ENCODE measurements around the gene DUSP9.

Gene DUSP9

DNA sequence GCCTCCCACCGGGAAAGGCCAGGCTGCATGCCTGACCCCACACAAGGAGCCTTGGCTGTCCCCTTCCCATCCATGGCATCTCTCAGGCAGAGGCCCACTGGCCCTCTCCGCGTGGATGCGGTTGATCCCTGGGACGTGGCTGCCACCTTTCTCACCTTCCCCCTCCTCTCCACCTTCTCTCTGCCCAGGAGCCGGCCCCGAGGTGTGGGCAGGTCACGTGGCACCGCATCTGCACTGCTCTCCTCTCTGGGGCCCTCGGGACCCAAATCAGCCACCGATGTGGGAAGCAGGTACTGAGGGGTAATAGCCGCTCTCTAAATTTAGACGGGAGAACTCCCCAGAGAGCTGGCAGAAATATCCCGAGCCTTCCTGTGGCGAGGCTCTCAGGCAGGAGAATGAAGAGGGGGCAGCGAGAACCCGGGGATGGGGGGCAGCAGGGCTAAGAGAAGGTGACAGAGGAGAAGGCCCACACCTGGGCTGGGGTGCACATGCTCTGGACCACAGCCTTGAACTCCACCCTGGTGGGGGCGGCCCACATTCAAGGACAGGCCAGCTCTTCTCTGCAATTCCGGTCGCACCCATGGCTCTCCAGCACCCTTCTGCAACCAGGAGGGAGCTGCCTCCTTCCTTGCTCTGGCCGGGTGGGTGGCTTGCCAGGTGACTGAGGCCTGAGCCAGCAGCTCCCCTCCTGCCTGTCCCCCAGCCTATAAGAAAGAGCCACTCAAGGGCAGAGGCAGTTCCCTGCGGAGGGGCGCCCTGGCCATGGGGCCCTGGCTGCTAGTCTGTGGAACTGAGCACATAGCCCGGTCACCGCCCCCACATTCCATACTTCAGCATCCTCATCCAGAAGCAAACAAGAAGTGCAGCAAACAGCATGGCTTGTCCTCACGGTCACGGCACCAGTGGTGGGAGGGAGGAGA is 9.6 kb upstream of the DUSP9 start:
- no peak for FAIRE-seq

DNA sequence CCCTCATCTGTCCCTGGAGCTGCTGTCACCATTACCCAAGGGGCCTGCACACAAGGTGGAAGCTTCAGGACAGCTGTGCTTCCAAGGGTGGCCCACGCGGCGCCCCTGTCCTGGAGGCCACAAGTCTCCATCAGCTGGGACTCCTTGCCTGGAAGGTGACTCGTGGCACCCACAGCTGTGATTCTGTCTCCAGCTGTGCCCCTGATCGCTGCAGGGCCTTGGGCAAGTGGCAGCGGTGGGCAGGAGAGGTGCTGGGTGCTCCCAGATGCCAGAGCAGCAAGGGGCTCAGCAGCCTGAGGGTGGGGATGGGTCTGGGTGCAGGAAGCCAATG is 9.0 kb upstream of the DUSP9 start:
- FAIRE-seq, result no peak

DNA sequence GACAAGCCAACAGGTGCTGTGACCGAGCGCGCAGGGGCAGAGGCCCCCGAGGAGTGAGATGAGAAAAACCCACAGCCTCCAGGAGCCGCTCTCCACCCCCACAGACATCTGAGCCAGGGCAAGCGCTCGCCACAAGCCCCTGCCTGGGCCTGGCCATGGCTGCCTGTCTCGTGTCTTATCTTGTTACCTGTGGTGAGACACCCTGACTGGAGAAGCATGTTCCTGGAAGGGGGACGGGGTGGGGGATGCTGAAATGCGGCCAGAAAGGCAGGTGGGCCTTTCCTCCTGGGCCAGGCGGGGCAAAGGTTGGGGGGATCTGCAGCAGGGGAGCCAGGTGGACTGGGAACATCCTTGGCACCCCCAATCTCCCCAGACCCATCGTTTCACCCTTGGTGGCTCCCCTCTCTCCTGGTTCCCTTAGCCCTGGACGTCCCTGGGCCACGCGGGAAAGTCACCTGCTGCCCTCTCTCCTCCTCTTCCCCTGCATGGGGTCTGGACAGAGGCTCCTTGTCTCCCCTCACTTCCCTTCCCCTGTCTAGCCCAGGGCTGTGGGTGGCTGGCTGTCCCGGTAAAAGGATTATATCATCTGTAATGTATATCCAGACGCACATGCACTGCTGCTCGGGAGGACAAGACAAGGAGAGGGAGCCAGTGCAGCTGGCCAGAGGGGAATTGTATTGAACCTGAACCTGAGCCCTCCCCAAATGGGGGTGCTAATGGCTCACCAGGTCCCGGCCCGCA is 8.4 kb upstream of the DUSP9 start:
- FAIRE-seq, result no peak

DNA sequence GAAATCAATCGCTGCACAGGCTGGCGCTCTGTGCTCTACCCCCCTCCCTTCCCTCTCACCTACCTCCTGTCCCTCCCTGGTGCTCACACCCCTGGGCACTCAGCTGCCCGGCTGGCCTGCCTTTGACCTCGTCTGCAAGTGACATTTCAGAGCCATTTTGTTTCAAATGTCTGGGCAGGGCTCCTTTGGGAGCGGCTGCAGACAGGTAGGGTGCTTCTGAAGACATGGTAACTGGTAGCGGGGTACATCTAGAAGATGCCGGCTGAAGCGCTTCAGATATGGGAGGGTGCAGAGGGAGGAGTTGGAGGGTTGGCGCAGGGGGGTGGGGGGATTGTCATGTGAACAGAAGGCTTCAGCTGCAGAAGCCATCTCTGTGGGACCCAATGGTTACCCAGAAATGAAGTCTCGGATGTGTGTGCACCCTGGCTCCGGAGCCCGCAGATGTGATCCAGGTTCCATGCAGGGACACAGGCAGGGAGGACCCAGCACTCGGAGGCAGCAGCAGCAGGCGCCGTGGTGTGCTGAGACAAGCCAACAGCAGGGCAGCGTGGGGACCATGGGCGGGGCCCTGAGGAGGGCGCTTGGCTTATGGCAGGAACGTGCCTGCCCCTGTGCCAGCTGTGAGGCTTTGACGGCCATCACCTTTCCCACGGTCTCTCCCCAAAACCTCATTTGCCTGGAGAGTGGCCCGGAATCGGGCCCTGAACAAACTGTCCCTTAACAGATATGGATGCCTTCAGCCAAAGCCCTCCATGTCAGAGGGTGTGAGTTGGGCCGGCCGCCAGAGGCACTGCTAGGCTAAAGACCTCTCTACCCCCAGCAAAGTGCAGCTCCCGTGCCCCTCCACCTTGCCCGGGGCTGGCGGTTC is 7.6 kb upstream of the DUSP9 start:
- FAIRE-seq, result no peak

DNA sequence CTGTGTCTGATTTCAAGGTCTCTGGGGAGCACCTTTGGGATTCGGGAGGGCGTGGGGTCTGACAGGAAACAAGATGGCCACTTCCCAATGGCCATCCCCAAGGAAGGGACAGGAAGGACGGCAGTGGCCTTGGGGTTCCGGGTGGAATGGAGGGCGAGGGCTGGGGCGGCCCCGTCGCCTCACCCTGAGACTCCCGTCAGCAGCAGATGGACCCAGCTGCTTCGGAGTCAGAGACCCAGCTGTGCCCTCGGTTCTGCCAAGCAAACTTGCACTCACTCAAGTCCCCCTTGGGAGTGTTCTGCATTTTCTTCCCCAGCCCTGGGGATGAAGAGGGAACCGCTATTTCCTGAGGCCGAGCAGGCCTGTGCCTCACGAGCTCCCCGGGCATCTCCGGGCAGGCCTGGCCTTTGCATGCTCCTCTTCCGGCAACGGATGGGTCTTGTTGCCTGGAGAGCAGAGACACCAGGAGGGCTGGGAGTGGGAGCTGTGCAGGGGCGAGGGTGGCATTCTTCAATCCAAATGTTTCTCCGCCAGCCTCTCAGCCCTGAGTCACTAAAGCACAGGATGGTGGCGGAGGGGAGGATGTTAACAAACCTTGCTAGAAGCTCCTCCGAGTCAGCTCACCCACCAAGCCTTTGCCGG is 6.8 kb upstream of the DUSP9 start:
- FAIRE-seq, result no peak

DNA sequence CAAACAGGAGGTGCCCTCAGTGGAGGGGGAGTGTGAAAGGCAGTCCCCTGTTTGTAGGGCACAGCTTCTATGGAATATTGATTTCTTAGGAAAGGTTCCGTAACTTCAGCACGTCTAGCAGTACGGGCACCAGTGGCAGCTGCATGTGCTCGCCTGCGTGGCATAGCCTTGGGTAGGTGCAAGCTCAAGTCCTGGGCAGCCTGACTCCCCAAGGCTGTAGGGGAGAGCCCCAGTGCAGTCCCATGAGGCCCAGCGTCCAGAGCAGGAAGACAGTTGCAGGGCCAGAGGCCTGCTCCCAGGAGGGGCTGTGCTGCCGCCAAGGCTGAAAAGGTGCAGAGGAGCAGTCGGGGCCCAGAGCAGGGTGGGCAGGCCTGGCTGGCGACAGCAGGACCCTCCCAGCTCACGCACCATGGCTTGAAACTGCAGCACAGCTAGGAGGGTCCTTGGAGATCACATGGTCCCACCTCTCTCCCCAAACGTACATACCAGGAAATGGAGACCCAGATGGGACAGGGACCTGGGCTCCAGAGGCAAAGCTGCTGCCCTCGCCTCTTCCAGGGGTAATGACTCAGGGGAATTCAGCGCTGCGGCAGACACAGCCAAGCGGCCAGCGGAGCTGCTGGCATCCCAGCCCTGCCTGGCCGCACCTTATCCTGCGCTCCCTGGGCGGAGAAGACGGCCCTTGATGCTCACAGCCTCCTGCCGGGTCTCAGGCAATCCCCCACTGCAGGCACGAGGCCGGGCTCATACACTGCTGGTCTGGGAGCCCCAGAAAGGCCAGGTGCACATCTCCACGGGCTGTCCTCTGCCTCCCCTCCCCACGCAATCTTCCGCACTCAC is 6.0 kb upstream of the DUSP9 start:
- FAIRE-seq, result no peak

DNA sequence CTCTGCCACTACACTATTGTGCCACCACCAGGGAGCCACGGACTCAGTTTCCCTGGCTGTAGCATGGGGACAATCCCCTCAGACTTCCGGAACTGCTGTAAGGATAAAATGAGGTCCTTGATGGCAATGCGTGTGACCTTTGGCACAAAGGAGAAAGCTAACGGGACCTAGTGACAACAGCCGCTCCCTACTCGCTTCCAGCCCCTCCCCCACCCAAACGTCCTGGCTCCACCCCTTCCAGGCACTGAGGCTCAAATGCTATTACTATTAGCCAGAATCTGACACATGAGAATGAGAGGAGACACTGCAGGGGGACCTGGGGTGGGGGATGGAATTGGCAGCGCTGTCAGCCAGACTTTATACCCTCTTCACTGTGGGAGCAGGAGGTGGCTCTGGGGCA is 5.4 kb upstream of the DUSP9 start:
- FAIRE-seq, result no peak

DNA sequence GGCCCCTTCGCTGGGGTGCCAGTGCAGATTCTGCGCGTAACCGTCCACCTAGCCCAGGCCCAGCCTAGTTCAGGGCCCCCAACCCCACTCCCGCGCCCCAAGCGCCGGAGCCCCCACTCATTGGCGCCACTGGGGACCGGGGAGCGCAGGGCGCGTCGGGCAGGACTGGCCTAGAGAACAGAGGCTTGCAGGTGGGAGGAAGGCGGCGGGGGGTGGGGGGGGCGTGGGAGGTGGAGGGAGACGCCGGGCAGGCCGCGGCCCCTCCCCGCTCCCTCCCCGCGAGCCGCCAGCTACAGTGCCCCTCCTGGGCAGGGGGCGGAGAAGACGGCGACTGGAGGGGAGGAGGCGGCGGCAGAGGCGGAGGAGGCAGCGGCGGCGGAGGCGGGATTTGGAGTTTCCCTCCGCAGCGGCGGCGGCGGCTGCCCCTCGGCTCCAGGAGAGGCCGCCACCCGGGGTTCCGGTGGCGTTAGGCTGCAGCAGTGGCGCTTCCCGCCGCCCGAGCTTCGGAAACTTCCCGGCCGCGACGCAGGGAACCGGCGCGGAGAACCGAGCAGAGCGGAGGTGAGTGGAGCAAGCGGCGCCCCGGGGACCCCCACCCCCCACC is 4.8 kb upstream of the DUSP9 start:
- no peak for FAIRE-seq

DNA sequence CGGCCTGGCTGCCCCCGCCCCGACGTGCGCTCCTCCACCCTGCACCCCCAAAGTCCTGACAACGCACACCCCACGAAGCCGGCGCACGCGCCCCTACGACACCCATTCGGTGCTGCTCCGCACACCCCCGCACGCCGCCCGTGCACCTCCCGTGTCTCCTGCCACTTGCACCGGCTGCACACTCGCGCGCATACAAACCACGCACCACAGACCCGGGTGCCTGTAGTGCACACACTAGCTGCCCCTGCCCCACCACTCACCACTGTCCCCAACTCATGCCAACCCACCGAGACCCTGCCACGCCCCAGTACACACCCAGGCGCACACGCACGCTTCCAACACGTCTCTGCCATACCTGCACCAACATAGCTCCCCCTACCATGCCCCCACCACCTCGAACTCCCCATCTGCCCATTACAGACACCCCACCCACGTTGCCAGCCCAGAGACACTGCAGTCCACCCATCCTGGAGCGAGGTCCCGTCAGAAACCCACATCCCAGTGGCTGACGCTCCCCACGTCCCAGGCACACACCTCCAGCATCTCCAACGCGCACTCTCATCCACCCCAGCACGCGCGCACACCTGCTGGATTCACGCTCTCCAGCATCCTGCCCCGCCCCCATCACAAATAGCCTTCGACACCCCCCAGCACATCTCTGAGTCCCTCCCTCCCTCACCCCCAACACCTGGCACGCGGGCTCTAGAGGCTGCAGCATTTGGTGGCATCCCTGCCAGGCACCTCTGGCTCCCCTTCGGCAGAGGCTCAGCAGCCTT is 4.2 kb upstream of the DUSP9 start:
- no peak for FAIRE-seq

DNA sequence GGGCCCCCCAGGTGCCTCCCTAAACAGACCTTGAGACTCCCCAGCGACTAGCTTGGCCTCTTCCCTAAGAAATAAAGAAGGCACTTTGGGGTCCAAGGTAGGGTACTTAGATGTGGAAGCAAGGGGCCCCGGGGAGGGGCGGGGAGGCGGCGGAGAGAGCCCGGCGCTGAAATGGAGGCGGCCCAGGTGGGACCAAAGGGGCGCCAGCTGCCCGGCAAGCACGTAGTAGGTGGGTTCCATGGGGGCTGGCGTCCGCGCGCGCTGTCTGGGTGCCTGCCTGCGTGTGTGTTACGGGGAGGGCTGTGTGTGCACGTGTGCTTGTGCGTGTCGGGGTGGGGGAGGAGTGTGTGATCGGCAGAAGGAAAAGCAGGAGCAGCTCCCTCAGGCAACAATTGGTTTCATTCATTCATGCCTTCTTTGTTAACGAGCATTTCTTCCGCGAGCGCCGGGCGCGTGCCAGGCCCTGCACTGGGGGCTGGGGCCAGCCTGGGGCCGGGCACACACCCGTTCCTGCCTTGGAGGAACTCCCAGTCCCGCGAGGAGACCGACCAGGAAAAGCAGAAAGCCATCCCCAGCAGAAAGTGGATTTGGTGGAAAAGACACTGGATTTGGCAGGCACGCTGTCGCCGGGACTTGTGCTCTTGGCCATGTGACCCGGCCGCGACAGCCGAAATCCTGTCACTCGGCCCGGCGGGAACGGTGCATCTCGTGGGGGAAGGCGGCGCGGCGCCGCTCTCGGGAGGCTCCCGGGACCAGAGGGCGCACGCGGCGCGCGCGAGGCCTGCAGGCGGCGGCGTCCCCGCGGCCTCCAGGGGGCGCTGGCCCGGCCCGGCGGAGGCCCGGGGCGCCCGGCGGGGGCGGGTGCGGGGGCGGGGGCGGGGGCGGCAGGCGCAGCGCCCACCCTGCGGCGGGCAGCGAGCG is 3.3 kb upstream of the DUSP9 start:
- FAIRE-seq, result no peak

DNA sequence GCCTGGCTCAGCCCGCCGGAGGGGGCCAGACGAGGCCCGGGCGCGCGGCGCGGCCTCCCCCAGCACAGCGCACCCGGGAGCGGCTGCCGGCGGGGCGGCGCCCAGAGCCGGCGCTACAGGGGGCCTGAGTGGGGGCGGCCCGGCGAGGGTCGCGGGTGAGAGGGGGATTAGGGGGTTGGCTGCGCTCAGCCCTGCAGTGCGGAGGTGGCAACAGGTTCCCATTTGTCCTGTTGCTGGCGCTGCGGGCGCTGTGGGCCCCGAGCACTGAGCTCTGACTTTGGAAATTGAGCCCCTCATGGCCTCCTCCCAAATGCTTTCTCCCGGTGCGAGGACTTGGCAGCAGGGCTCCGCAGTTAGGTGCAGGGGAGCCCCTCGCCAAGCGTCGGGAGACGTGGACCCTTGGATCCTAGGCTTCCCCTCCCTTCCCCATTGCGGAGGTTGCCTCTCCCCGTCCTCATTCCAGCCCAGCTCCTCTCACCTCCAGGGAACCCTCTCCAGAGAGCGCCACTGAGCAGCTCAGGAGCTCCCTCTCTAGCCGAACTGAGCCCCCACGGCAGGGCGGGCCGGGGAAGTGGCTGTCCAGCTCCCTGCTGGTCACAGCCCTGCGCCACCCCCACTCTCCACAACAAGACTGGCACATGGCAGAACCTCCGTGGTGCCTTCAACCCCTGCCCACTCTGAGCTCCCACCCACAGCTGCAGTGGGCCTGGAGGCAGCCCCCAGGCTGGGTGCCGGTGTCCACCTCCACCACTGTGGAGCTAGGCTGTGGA is 2.5 kb upstream of the DUSP9 start:
- FAIRE-seq, result no peak

DNA sequence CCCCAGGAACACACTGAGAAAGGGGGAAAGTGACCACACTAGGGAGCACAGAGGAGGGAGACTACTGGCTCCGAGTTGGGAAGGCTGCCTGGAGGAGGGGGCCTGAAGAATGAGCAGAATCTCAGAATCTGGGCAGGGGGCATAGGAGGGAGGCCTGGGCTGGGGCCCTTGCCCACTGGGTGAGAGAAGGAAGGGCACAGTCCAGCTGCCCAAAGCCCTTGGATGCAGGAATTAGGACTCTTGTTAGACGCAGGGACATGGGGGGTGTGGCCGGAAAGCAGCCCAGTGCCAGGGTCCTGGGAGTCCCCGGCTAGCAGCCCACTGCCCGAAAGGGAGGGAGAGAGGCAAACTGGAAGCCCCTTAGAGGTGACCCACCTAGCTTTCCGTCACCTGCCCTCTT is 1.9 kb upstream of the DUSP9 start:
- FAIRE-seq, result no peak

DNA sequence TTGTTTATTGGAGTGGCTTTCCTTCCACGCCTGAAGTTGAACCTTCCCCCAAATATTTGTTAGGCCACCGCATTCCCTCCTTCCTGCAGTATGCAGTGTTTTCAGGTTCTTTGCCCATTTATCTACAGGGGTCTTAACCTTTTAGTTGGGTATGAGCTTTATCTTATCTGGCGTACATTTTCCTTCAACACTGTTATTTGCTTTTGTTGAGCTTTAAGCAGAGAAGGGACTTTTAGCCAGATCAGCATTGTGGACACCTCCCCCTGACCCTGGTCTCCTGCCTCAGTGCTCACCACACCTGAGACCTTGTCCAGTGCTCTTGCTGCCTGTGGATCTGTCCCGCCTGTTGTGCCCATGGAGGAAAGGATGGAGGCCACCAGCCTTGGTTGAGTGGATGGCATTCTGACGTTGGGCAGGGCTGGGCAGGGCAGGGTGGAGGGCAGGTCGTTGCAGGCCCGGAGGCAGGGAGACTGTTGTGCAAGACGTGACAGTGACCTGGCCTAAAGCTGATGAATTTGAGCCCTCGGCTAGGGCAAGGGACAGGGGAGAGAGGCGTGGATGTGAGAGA is 998 bp upstream of the DUSP9 start:
- FAIRE-seq, result no peak

DNA sequence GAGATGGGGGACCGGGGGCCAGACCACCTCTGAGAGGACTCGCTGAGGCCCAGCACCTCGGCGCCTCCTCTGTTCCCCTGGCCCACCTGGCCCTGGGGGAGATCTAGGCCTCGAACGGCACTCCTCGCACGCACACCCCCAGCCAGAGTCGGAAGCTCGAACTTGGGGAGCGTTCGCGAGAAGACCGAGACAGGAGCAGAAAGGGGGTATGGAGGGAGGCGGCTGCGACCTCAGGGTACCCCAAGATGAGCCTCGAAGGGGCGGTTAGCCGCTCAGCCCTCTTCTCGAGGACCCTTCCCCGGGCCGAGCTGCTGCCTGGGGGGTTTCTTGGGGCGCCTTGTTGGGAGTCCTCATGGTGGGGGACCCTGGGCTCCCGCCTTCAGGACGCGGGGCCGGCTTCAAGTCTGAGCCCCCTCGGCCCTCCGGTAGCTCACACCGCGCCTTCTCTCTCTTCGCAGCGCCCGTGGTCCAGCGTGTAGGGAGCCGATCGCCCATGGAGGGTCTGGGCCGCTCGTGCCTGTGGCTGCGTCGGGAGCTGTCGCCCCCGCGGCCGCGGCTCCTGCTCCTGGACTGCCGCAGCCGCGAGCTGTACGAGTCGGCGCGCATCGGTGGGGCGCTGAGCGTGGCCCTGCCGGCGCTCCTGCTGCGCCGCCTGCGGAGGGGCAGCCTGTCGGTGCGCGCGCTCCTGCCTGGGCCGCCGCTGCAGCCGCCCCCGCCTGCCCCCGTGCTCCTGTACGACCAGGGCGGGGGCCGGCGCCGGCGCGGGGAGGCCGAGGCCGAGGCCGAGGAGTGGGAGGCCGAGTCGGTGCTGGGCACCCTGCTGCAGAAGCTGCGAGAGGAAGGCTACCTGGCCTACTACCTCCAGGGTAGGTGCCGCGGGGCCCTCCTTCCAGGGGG is 706 bp downstream of the DUSP9 start:
- no peak for FAIRE-seq

DNA sequence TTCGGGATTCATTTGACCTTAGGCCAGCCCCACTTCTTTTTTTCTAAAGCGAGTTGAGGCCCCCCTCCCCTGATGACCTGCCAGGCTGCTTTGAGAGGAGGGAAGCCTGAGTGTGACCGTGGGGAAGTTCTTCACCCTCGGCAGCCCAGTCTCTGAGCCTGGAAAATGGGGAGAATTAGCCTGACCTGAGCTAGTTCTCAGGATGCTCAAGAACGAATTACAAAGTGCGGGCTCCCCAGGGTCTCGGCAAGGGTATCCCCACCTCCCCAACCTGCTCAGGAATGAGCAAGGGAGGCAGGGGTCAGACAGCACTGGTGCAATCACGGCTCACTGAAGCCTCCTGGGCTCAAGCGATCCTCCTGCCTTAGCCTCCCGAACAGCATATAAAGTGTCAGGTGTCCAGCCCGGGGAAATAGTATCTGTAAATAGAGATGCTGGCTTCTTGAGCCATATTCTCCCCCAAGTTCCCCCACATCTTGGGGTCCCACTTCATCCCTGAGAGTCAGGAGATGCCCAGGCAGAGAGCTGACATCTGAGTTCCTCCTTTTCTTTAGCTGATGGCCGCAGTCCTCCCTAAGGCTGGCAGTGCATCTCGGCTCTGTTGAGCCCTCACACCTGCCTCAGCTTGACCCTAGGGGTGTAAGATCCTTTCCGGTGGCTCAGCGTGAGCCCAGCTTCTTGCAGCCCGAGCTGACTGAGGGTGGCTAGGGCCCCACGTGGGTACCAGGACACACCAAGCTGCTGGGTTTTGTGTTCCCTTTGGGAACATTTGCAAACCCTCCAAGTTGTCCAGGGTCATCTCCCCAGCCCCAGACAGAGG is 1.6 kb downstream of the DUSP9 start:
- FAIRE-seq, result no peak

All from endometrium (tissue), 2 donors.